Stimulated activated memory B cell treated with anti-CD40 and anti-IgM and Interleukin-4, amounts not matched to agents 10 μg/mL and 1 μg/mL and 100 μg/mL, for 72 hours (primary cell): ENCODE data around the gene TRPM8.

Source experiments
- ATAC-seq: fragments of 150-1000 bp; cut with Tn5 transposase; 2 replicates; pipeline ENCODE4 v1.10.0; 2021
- H3K27ac Mint-ChIP-seq: one replicate; pipeline ENCODE4 v1.8.0; 2022; ENCODE audit warnings: mild to moderate bottlenecking, mixed read lengths
- H3K27me3 Mint-ChIP-seq: one replicate; pipeline ENCODE4 v1.8.0; 2022; ENCODE audit warnings: mixed read lengths
- H3K36me3 Mint-ChIP-seq: one replicate; pipeline ENCODE4 v1.8.0; 2022; ENCODE audit warnings: mixed read lengths
- H3K4me1 Mint-ChIP-seq: one replicate; pipeline ENCODE4 v1.8.0; 2022; ENCODE audit warnings: mixed read lengths
- H3K4me3 Mint-ChIP-seq: one replicate; pipeline ENCODE4 v1.8.0; 2022; ENCODE audit warnings: mild to moderate bottlenecking, moderate library complexity, mixed read lengths
- H3K9me3 Mint-ChIP-seq: one replicate; pipeline ENCODE4 v1.8.0; 2022; ENCODE audit warnings: mixed read lengths

Gene TRPM8

DNA sequence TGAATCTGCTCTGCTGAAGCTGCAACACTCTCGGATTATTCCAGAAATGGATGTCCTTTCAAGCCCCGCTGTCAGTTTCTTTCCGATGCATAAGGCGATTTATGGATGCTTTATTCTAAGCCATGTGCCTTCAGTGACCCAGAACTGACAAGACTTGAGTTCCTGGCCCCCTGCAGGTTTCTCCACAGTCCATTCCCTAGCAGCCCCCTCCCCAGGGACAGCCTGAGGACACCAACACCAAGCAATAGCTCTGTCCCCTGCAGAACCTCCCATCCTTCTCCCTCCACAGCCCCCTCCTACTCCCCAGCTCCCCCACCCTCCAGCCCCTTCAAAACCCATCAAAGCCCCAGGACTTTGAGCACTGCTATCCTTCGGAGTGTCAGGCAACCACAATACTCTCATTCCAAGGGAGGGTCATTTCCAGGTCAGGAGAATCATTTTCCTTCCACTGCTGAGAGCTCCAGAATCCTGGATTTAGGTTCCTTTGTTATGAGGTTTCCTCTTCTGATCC is 108.8 kb downstream of the TRPM8 start:
- H3K27ac Mint-ChIP-seq: peak overlapping the region; percentile 18
- H3K9me3 Mint-ChIP-seq: peaks cover 4% of the 10 kb centered on the region
- H3K36me3 Mint-ChIP-seq: no peaks in the 10 kb centered on the region
- peaks cover 35% of the 10 kb centered on the region for H3K27me3 Mint-ChIP-seq
- ATAC-seq: no peak
- H3K4me1 Mint-ChIP-seq: peaks cover 14% of the 10 kb centered on the region
- H3K4me3 Mint-ChIP-seq: peak overlapping the region; percentile 43

DNA sequence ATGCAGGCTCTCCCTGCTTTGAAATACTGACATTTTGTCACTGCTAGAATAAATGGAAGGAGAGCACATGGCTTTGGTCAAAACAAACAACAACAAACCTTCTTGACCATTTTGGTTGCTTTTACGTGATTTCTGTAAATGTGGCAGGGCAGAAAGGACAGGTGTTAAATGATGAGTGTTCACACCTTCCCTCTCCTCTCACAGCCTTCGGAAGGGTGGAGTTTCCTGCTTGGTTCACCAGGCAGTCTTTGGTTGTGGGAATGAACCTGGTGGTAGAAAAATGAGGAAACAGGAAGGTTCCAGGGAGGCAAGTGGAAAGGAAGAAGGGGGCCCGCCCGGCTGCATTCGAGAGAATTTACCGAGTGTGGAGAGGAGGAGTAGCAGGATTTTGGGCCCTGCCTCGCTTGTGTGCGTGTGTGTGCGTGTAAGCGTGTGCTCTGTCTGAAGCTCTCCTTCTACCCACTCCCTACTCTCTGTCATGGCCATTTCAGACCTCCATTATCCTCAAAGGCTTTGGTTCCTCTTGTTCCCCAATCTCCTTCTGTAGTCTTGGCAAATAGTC is 109.6 kb downstream of the TRPM8 start:
- no peak overlapping the region for H3K4me3 Mint-ChIP-seq
- peaks cover 14% of the 10 kb centered on the region for H3K4me1 Mint-ChIP-seq
- no peak for ATAC-seq
- H3K27ac Mint-ChIP-seq: peak overlapping the region; percentile 18
- no peaks in the 10 kb centered on the region for H3K36me3 Mint-ChIP-seq
- peaks cover 4% of the 10 kb centered on the region for H3K9me3 Mint-ChIP-seq
- H3K27me3 Mint-ChIP-seq: peaks cover 26% of the 10 kb centered on the region

DNA sequence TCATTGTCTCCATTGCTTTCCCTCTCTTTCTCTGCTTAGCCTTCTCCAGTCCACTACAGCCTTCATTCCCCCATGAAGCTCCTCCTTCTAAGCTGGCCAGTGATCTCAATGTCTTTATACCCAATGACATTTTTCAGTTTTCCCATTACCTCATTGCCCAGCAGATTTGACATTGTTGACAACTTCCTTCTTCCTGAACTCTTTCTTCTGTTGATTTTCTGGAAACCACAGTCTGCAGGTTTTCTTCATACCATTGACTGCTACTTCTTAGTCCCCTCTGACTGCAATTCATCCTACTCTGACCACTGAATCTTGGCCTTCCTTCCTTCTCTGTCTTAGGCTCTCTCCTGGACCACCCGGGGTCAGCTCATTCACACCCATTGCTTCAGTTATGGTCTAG is 110.5 kb downstream of the TRPM8 start:
- Mint-ChIP-seq H3K27me3 (peaks cover 26% of the 10 kb centered on the region), H3K27ac (no peak overlapping the region), H3K36me3 (no peaks in the 10 kb centered on the region), H3K4me3 (no peak overlapping the region), H3K4me1 (peaks cover 14% of the 10 kb centered on the region), H3K9me3 (peaks cover 4% of the 10 kb centered on the region)
- no peak for ATAC-seq

- H3K27me3 Mint-ChIP-seq: peaks cover 35% of the 10 kb centered on the region
Measured at GRCh38 chr2:234029150-234029733, 112.1 kb downstream of the TRPM8 start.

GRCh38 chr2:234031207-234031606 is 114.0 kb downstream of the TRPM8 start:
- Mint-ChIP-seq H3K27me3 (peaks cover 53% of the 10 kb centered on the region), H3K27ac (no peak overlapping the region), H3K36me3 (peaks cover 7% of the 10 kb centered on the region), H3K4me3 (no peak overlapping the region), H3K9me3 (peaks cover 7% of the 10 kb centered on the region), H3K4me1 (peaks cover 4% of the 10 kb centered on the region)
- ATAC-seq: no peak

More at GRCh38 chr2:234029150-234029733, 112.1 kb downstream of the TRPM8 start:
- H3K36me3 Mint-ChIP-seq: peaks cover 6% of the 10 kb centered on the region
- H3K27ac Mint-ChIP-seq: no peak overlapping the region
- H3K4me1 Mint-ChIP-seq: peaks cover 14% of the 10 kb centered on the region
- ATAC-seq: no peak
- no peak overlapping the region for H3K4me3 Mint-ChIP-seq
- H3K9me3 Mint-ChIP-seq: peaks cover 5% of the 10 kb centered on the region

DNA sequence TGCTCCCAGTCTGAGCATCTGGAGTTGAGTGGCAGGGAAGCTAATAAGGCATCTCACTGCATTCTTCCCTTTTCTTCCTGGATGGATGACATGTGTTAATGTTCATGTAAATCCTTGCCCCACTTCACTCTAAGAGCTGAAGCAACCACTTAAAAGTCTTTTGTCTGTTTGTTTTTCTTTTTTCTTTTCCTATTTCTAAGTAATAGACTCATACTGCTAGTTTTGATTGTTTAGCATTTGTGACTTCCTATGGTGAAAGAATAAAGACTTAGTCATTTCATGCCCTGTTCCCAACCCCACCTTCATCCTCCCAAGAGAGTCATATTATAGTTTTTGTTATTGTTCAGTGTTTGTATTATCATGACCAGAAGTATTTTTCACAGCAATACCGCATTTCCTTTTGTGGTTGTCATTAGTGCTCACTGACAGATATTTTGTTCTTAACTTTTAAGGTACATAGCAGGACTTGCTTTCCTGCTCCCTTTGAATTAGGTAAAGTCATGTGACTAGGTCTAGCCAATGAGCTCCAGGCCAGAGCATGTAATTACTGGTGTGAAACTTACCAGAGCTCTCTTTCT is 115.2 kb downstream of the TRPM8 start:
- peaks cover 15% of the 10 kb centered on the region for H3K9me3 Mint-ChIP-seq
- no peak overlapping the region for H3K4me3 Mint-ChIP-seq
- no peak overlapping the region for H3K27ac Mint-ChIP-seq
- no peaks in the 10 kb centered on the region for H3K4me1 Mint-ChIP-seq
- peaks cover 12% of the 10 kb centered on the region for H3K36me3 Mint-ChIP-seq
- peaks cover 62% of the 10 kb centered on the region for H3K27me3 Mint-ChIP-seq
- ATAC-seq: no peak

GRCh38 chr2:234033174-234033573 is 116.0 kb downstream of the TRPM8 start:
- Mint-ChIP-seq H3K27ac (no peak overlapping the region), H3K4me3 (no peak overlapping the region), H3K36me3 (peaks cover 12% of the 10 kb centered on the region), H3K27me3 (peaks cover 62% of the 10 kb centered on the region), H3K9me3 (peaks cover 16% of the 10 kb centered on the region), H3K4me1 (no peaks in the 10 kb centered on the region)
- ATAC-seq: no peak

DNA sequence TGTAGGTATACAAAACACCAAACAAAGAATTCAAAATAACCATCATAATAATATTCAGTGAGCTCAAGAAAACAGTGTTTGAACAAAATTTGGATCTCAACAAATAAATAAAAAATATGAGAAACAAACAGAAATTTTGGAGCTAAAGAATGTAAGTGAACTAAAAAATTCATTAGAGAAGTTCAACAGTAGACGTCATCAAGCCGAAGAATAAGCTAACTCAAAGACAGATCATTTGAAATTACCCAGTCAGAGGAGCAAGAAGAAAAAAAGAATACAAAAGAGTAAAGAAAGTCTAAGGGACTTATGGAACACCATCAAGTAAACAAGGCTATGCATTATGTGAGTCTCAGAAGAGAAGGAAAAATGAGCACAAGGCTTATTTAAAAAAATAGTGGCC is 116.7 kb downstream of the TRPM8 start:
- ATAC-seq: no peak
- Mint-ChIP-seq H3K9me3 (peaks cover 19% of the 10 kb centered on the region), H3K4me3 (no peak overlapping the region), H3K27ac (no peak overlapping the region), H3K27me3 (peaks cover 63% of the 10 kb centered on the region), H3K36me3 (peaks cover 12% of the 10 kb centered on the region), H3K4me1 (no peaks in the 10 kb centered on the region)

GRCh38 chr2:234038076-234038802 is 121.1 kb downstream of the TRPM8 start:
- H3K9me3 Mint-ChIP-seq: peaks cover 19% of the 10 kb centered on the region
- peaks cover 12% of the 10 kb centered on the region for H3K36me3 Mint-ChIP-seq
- H3K4me1 Mint-ChIP-seq: no peaks in the 10 kb centered on the region
- no peak overlapping the region for H3K27ac Mint-ChIP-seq
- no peak overlapping the region for H3K4me3 Mint-ChIP-seq
- ATAC-seq: no peak
- H3K27me3 Mint-ChIP-seq: peaks cover 63% of the 10 kb centered on the region

DNA sequence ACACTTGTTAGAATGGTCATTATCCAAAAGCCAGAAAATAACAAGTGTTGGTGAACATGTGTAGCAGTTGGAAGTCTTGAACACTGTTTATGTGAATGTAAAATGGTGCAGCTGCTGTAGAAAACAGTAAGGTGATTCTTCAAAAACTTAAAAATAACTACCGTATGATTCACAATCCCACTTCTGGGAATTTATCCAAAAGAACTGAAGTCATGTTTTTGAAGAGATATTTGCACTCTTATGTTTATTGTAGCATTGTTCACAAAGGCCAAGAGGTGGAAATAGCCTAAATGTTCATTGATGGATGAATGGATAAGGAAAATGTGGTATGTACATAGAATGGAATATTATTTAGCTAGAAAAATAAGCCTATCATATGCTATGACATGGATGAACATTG is 127.0 kb downstream of the TRPM8 start:
- Mint-ChIP-seq H3K27me3 (peaks cover 7% of the 10 kb centered on the region), H3K36me3 (no peaks in the 10 kb centered on the region), H3K27ac (no peak overlapping the region), H3K9me3 (no peaks in the 10 kb centered on the region), H3K4me1 (no peaks in the 10 kb centered on the region), H3K4me3 (no peak overlapping the region)
- ATAC-seq: no peak

DNA sequence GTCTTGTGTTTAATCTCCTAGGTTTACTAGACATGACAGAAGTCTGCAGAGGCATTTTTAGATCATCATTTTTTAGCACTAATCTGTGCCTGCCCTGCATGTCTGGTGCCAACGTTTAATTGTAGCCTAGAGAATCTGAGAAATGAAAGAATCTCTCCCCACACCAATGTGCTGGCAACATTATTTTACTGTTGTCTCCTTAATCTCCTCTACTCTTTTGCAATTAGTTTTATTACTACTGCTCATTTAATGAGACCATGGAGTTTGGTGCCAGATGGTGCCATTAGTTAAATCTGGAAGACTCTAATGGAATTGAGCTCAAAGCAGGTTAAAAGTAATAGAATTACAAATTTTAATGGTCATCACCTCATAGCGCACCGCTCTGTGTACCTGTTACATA is 129.3 kb downstream of the TRPM8 start:
- Mint-ChIP-seq H3K4me3 (no peak overlapping the region), H3K27ac (no peak overlapping the region), H3K9me3 (no peaks in the 10 kb centered on the region), H3K36me3 (no peaks in the 10 kb centered on the region), H3K4me1 (no peaks in the 10 kb centered on the region), H3K27me3 (peaks cover 4% of the 10 kb centered on the region)
- no peak for ATAC-seq

DNA sequence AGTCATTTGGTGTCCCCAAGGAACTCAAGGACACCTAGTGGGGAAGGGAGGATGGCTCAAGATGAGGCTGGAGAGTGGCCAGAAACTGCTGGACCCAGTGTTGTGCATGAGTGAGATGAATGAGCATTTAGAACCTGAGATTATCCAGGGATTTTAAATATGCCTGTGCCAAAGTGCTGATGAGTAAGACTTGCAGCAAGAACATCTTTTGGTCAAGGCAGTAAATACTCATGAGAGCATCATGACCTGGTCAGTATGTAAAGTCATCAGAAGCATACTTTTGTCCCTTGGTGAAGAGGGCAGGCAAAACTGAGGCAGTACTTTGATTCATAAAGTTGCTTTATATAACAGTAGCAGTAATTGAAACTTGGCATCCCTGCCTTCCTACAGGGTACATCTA is 130.2 kb downstream of the TRPM8 start:
- H3K27ac Mint-ChIP-seq: no peak overlapping the region
- H3K36me3 Mint-ChIP-seq: no peaks in the 10 kb centered on the region
- H3K4me3 Mint-ChIP-seq: no peak overlapping the region
- no peaks in the 10 kb centered on the region for H3K4me1 Mint-ChIP-seq
- H3K9me3 Mint-ChIP-seq: no peaks in the 10 kb centered on the region
- H3K27me3 Mint-ChIP-seq: peaks cover 13% of the 10 kb centered on the region
- ATAC-seq: no peak

DNA sequence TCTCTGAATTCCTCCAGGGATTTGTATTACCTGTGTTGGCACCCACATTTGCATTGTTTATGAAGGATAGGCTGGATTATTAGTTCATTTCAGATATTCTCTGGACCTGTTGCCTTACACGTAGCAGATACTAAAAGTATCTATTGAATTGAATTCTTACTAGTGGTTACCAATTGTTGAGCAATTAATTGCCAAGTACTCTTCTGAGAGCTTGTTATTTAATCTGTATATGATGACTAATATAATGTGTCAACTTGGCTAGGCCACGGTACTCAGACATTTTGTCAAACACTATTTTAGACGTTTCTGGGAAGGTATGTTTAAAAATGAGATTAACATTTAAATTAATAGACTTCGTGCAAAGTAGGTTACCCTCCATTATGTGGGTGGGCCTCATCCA is 130.9 kb downstream of the TRPM8 start:
- H3K4me3 Mint-ChIP-seq: no peak overlapping the region
- no peaks in the 10 kb centered on the region for H3K36me3 Mint-ChIP-seq
- no peaks in the 10 kb centered on the region for H3K4me1 Mint-ChIP-seq
- ATAC-seq: no peak
- no peaks in the 10 kb centered on the region for H3K9me3 Mint-ChIP-seq
- no peak overlapping the region for H3K27ac Mint-ChIP-seq
- peaks cover 20% of the 10 kb centered on the region for H3K27me3 Mint-ChIP-seq

GRCh38 chr2:234050455-234051135 is 133.4 kb downstream of the TRPM8 start, which contains the start of gene SPP2:
Gene SPP2 (plus strand): TSS chr2:234050702. CDS start chr2:234050787, 85 bp downstream.
- Mint-ChIP-seq H3K4me1 (no peaks in the 10 kb centered on the region), H3K27ac (no peak within 1 kb of the TSS), H3K4me3 (no peak within 1 kb of the TSS), H3K36me3 (no peaks in the 10 kb centered on the region), H3K9me3 (no peaks in the 10 kb centered on the region), H3K27me3 (peaks cover 39% of the 10 kb centered on the region)
- ATAC-seq: peak; percentile 41
